ENCODE results near the gene RD3L. TPM values are rescaled to one million over a fixed set of nuclear protein-coding genes. Genes with fewer than 3 reads are reported as not detected.
A peak's percentile ranks its signal among the peaks of the same experiment; 100 is the strongest.
"Not testable (repeated sequence)": the region's sequence is repeated elsewhere in the genome, so short reads cannot be mapped to it uniquely, and the experiment has no call there.

RD3L gene
- total RNA-seq, 1 donor from 2014 or later, result 26.4 TPM

GRCh38 chr14:103931422-103931821, 10.9 kb downstream of the RD3L start:
- no peak for DNase-seq
- intact Hi-C loops (cut with DNase I), result no loop called here
- no peak for ATAC-seq (ENCODE audit: poor library complexity)

- ATAC-seq (ENCODE audit: poor library complexity), result no peak
- no peak for DNase-seq
- intact Hi-C loops (cut with DNase I), result no loop called here
Observed at GRCh38 chr14:103930051-103930604, 12.2 kb downstream of the RD3L start.

- no peak for DNase-seq
- intact Hi-C loops (cut with DNase I), result no loop called here
- no peak for ATAC-seq (ENCODE audit: poor library complexity)
Observed at GRCh38 chr14:103928011-103928890, 14.1 kb downstream of the RD3L start, which contains the start of gene TDRD9. TDRD9 (plus strand) TSS chr14:103928456; CDS start chr14:103928510, 54 bp downstream.

- ATAC-seq (ENCODE audit: poor library complexity) (no peak), DNase-seq (no peak)
- intact Hi-C loops (cut with DNase I), result no loop called here
Observed at GRCh38 chr14:103927566-103927965, 14.8 kb downstream of the RD3L start.

- intact Hi-C loops (cut with DNase I), result no loop called here
- ATAC-seq (ENCODE audit: poor library complexity) (no peak), DNase-seq (no peak)
Observed at GRCh38 chr14:103925316-103925715, 17.0 kb downstream of the RD3L start.

- intact Hi-C loops (cut with DNase I), result no loop called here
- DNase-seq, result peak; percentile 69
- ATAC-seq (ENCODE audit: poor library complexity), result peak; percentile 62
Observed at GRCh38 chr14:103923863-103924262, 18.5 kb downstream of the RD3L start.

- DNase-seq; intact Hi-C loops (cut with DNase I); ATAC-seq (ENCODE audit: poor library complexity): not testable (repeated sequence)
Observed at GRCh38 chr14:103921855-103922200, 20.5 kb downstream of the RD3L start.

GRCh38 chr14:103920981-103921854, 21.1 kb downstream of the RD3L start:
- intact Hi-C loops (cut with DNase I), result no loop called here
- peak; percentile 96 for ATAC-seq (ENCODE audit: poor library complexity)
- peak; percentile 94 for DNase-seq

GRCh38 chr14:103916636-103917262, 25.6 kb downstream of the RD3L start:
- intact Hi-C loops (cut with DNase I), result loop anchor here (10.0 kb wide), 1 partner anchor 352 kb away; the partner anchor contains the start of genes BAG5 and COA8
- ATAC-seq (ENCODE audit: poor library complexity) (no peak), DNase-seq (no peak)

- intact Hi-C loops (cut with DNase I), result loop anchor here (10.0 kb wide), 1 partner anchor 351 kb away; the partner anchor contains the start of genes BAG5 and COA8
- DNase-seq (no peak), ATAC-seq (ENCODE audit: poor library complexity) (no peak)
Observed at GRCh38 chr14:103915616-103916015, 26.7 kb downstream of the RD3L start.

- DNase-seq, result no peak
- intact Hi-C loops (cut with DNase I), result loop anchor here (5.0 to 10.0 kb wide), 2 partner anchors 104 to 346 kb away; partner anchors contain the start of genes BAG5 and COA8
- peak; percentile 5 for ATAC-seq (ENCODE audit: poor library complexity)
Observed at GRCh38 chr14:103910984-103911383, 31.3 kb downstream of the RD3L start.

GRCh38 chr14:103910262-103910935, 31.9 kb downstream of the RD3L start:
- intact Hi-C loops (cut with DNase I), result loop anchor here (5.0 to 10.0 kb wide), 2 partner anchors 103 to 346 kb away; partner anchors contain the start of genes BAG5 and COA8
- peak; percentile 87 for DNase-seq

GRCh38 chr14:103909531-103910261, 32.6 kb downstream of the RD3L start:
- peak; percentile 46 for DNase-seq
- ATAC-seq (ENCODE audit: poor library complexity), result peak; percentile 8
- intact Hi-C loops (cut with DNase I), result loop anchor here (5.0 to 10.0 kb wide), 2 partner anchors 102 to 345 kb away; partner anchors contain the start of genes BAG5 and COA8

More at GRCh38 chr14:103910262-103910935, 31.9 kb downstream of the RD3L start:
- ATAC-seq (ENCODE audit: poor library complexity), result peak; percentile 95

- DNase-seq (peak; percentile 17), ATAC-seq (ENCODE audit: poor library complexity) (no peak)
- intact Hi-C loops (cut with DNase I), result no loop called here
Observed at GRCh38 chr14:103908580-103908979, 33.7 kb downstream of the RD3L start.

- ATAC-seq (ENCODE audit: poor library complexity) (no peak), DNase-seq (peak; percentile 33)
- intact Hi-C loops (cut with DNase I), result no loop called here
Observed at GRCh38 chr14:103905842-103906456, 36.4 kb downstream of the RD3L start.

GRCh38 chr14:103904493-103905107, 37.7 kb downstream of the RD3L start:
- no peak for ATAC-seq (ENCODE audit: poor library complexity)
- no peak for DNase-seq
- intact Hi-C loops (cut with DNase I), result no loop called here
